ENCODE measurements around the gene TRIO.

The TRIO gene

DNA sequence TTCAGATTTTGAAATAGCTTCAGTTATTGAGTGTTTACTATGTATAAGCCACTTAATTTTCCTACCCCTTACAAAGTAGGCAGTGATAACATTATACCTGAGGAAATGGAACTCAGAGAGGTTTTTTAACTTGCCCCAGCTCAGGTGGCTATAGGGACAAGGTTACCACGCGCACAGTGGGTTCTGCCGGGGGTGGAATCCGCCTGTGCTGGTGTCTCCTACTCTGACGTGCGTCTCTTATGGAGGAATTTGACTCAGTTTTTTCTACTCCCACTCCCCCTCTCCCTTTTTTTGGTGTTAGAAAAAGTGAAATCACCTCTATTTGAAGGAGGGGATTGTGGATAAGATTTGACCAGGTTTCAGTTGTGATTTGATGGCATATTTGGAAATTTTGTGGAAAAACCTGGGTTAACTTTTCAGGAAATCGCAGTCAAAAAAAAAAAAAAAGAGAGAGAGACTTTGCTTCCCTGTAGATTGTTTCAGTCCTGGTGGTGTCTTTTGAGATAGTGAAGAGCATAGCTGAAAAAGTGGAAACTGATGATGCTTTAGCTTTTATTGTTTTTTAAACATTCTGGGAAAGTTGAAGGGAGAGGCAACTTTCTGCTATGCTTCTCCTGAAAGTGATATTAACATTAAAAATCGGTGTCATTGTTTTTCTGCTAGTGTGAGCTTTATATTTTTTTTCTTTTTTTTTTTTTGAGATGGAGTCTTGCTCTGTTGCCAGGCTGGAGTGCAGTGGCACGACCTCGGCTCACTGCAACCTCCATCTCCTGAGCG, 15.9 kb downstream of the TRIO start:
- Histone ChIP-seq H3K4me3 (ENCODE audit: insufficient read length, low read depth) (no peak overlapping the region), H3K9ac (ENCODE audit: insufficient read length, low read depth) (no peak overlapping the region), H3K9me3 (ENCODE audit: insufficient read depth, low read length) (peaks cover 16% of the 10 kb centered on the region), H3K4me1 (ENCODE audit: insufficient read depth, insufficient read length) (peaks cover 6% of the 10 kb centered on the region), H3K27me3 (ENCODE audit: insufficient read depth, insufficient read length) (no peaks in the 10 kb centered on the region), H3K36me3 (ENCODE audit: insufficient read depth, insufficient read length, low read length) (peaks cover 7% of the 10 kb centered on the region)
- TF ChIP-seq SUZ12 (IDR thresholded peaks at IDR 0.05; ENCODE audit: extremely low read depth, insufficient read depth, insufficient read length) (no peak), ZNF274 (IDR thresholded peaks at IDR 0.05; ENCODE audit: low read depth, low read length) (no peak), YY1 (IDR thresholded peaks at IDR 0.05; ENCODE audit: insufficient read depth, insufficient read length) (no peak)
- no peak for DNase-seq (ENCODE audit: low read depth, low spot score)

- DNase-seq (ENCODE audit: low read depth, low spot score), result no peak
- H3K9ac ChIP-seq (ENCODE audit: insufficient read length, low read depth), result no peak overlapping the region
- H3K4me1 ChIP-seq (ENCODE audit: insufficient read depth, insufficient read length), result no peaks in the 10 kb centered on the region
- no peak overlapping the region for H3K4me3 ChIP-seq (ENCODE audit: insufficient read length, low read depth)
- TF ChIP-seq SUZ12 (IDR thresholded peaks at IDR 0.05; ENCODE audit: extremely low read depth, insufficient read depth, insufficient read length), result no peak
- peaks cover 19% of the 10 kb centered on the region for H3K9me3 ChIP-seq (ENCODE audit: insufficient read depth, low read length)
- peaks cover 11% of the 10 kb centered on the region for H3K36me3 ChIP-seq (ENCODE audit: insufficient read depth, insufficient read length, low read length)
- H3K27me3 ChIP-seq (ENCODE audit: insufficient read depth, insufficient read length), result no peaks in the 10 kb centered on the region
Observed at GRCh38 chr5:14161825-14162556, 18.8 kb downstream of the TRIO start.

GRCh38 chr5:14164164-14165163, 21.3 kb downstream of the TRIO start:
- TF ChIP-seq YY1 (IDR thresholded peaks at IDR 0.05; ENCODE audit: insufficient read depth, insufficient read length), result no peak
- no peak for TF ChIP-seq ZNF274 (IDR thresholded peaks at IDR 0.05; ENCODE audit: low read depth, low read length)
- no peak for TF ChIP-seq SUZ12 (IDR thresholded peaks at IDR 0.05; ENCODE audit: extremely low read depth, insufficient read depth, insufficient read length)
- H3K36me3 ChIP-seq (ENCODE audit: insufficient read depth, insufficient read length, low read length), result peaks cover 15% of the 10 kb centered on the region
- H3K27me3 ChIP-seq (ENCODE audit: insufficient read depth, insufficient read length), result no peaks in the 10 kb centered on the region
- no peak overlapping the region for H3K9ac ChIP-seq (ENCODE audit: insufficient read length, low read depth)
- H3K4me3 ChIP-seq (ENCODE audit: insufficient read length, low read depth), result no peak overlapping the region
- no peak for DNase-seq (ENCODE audit: low read depth, low spot score)
- H3K9me3 ChIP-seq (ENCODE audit: insufficient read depth, low read length), result peaks cover 19% of the 10 kb centered on the region
- no peaks in the 10 kb centered on the region for H3K4me1 ChIP-seq (ENCODE audit: insufficient read depth, insufficient read length)

DNA sequence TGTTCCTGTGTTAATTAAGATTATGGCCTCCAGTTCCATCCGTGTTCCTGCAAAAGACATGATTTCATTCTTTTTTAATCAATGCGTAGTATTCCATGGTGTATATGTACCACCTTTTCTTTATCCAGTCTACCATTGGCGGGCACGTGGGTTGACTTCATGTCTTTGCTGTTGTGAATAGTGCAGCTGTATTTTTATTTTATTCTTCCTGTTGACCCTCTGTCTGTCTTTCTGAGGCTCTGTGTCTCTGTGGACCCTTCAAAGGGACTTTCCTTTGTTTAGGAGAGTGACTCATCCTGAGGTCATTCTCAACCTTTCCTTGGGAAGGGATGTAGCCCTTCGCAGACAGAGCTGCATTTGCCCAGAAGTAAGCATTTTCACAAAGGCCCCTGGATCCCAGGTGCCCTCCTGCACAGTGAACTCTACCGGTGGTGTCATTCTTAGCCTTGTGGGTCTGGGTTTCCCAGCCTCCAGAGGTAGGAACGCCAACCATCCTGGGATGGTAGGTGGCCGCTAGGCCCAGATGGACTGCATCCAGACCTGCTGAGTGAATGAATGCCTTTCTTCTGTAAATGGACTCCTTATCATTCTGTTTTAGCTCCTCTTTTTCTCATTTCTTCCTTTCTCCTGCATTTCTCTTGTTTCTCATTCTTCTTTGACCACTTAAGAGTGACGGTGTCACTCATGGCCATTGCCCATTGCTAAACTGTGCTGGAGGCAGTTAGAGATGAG, 22.4 kb downstream of the TRIO start:
- no peak for DNase-seq (ENCODE audit: low read depth, low spot score)
- Histone ChIP-seq H3K4me3 (ENCODE audit: insufficient read length, low read depth) (no peak overlapping the region), H3K27me3 (ENCODE audit: insufficient read depth, insufficient read length) (no peaks in the 10 kb centered on the region), H3K9me3 (ENCODE audit: insufficient read depth, low read length) (peaks cover 19% of the 10 kb centered on the region), H3K9ac (ENCODE audit: insufficient read length, low read depth) (no peak overlapping the region), H3K4me1 (ENCODE audit: insufficient read depth, insufficient read length) (no peaks in the 10 kb centered on the region), H3K36me3 (ENCODE audit: insufficient read depth, insufficient read length, low read length) (peaks cover 15% of the 10 kb centered on the region)
- TF ChIP-seq YY1 (IDR thresholded peaks at IDR 0.05; ENCODE audit: insufficient read depth, insufficient read length), result no peak
- TF ChIP-seq SUZ12 (IDR thresholded peaks at IDR 0.05; ENCODE audit: extremely low read depth, insufficient read depth, insufficient read length), result no peak
- TF ChIP-seq ZNF274 (IDR thresholded peaks at IDR 0.05; ENCODE audit: low read depth, low read length), result no peak

- Histone ChIP-seq H3K9me3 (ENCODE audit: insufficient read depth, low read length) (peaks cover 19% of the 10 kb centered on the region), H3K4me3 (ENCODE audit: insufficient read length, low read depth) (no peak overlapping the region), H3K9ac (ENCODE audit: insufficient read length, low read depth) (no peak overlapping the region), H3K27me3 (ENCODE audit: insufficient read depth, insufficient read length) (no peaks in the 10 kb centered on the region), H3K4me1 (ENCODE audit: insufficient read depth, insufficient read length) (no peaks in the 10 kb centered on the region), H3K36me3 (ENCODE audit: insufficient read depth, insufficient read length, low read length) (peaks cover 14% of the 10 kb centered on the region)
- TF ChIP-seq YY1 (IDR thresholded peaks at IDR 0.05; ENCODE audit: insufficient read depth, insufficient read length) (no peak), ZNF274 (IDR thresholded peaks at IDR 0.05; ENCODE audit: low read depth, low read length) (no peak)
- DNase-seq (ENCODE audit: low read depth, low spot score), result no peak
Observed at GRCh38 chr5:14166437-14166836, 23.3 kb downstream of the TRIO start.

- peaks cover 8% of the 10 kb centered on the region for H3K36me3 ChIP-seq (ENCODE audit: insufficient read depth, insufficient read length, low read length)
- H3K4me1 ChIP-seq (ENCODE audit: insufficient read depth, insufficient read length), result no peaks in the 10 kb centered on the region
- H3K9ac ChIP-seq (ENCODE audit: insufficient read length, low read depth), result no peak overlapping the region
- no peak for DNase-seq (ENCODE audit: low read depth, low spot score)
- no peak overlapping the region for H3K4me3 ChIP-seq (ENCODE audit: insufficient read length, low read depth)
- no peaks in the 10 kb centered on the region for H3K27me3 ChIP-seq (ENCODE audit: insufficient read depth, insufficient read length)
- H3K9me3 ChIP-seq (ENCODE audit: insufficient read depth, low read length), result peaks cover 19% of the 10 kb centered on the region
- TF ChIP-seq ZNF274 (IDR thresholded peaks at IDR 0.05; ENCODE audit: low read depth, low read length), result no peak
- TF ChIP-seq SUZ12 (IDR thresholded peaks at IDR 0.05; ENCODE audit: extremely low read depth, insufficient read depth, insufficient read length), result no peak
- no peak for TF ChIP-seq YY1 (IDR thresholded peaks at IDR 0.05; ENCODE audit: insufficient read depth, insufficient read length)
Observed at GRCh38 chr5:14167211-14167845, 24.2 kb downstream of the TRIO start.
